ENCODE results near the gene HPSE.

DNA sequence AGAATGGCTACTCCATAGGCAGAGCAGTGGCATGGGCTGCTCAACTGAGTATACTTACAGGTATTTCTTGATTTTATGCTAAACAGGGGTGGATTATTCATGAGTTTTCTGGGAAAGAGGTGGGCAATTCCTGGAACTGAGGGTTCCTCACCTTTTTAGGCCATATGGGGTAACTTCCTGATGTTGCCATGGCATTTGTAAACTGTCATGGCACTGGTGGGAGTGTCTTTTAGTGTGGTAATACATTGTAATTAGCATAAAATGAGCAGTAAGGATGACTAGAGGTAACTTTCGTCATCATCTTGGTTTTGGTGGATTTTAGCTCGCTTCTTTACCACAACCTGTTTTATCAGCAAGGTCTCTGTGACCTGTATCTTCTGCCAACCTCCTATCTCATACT is 48.2 kb upstream of the HPSE start:
- no peak for TF ChIP-seq POLR2A (IDR thresholded peaks at IDR 0.05; ENCODE audit: low read depth, low read length)
- TF ChIP-seq POLR2AphosphoS5 (IDR thresholded peaks at IDR 0.05; ENCODE audit: low read depth, low read length), result no peak
- TF ChIP-seq TAF1 (IDR thresholded peaks at IDR 0.05; ENCODE audit: borderline replicate concordance, low read depth, low read length), result no peak

All from GM12892 (cell line).